ENCODE measurements around the gene SLC38A5.

SLC38A5 gene

DNA sequence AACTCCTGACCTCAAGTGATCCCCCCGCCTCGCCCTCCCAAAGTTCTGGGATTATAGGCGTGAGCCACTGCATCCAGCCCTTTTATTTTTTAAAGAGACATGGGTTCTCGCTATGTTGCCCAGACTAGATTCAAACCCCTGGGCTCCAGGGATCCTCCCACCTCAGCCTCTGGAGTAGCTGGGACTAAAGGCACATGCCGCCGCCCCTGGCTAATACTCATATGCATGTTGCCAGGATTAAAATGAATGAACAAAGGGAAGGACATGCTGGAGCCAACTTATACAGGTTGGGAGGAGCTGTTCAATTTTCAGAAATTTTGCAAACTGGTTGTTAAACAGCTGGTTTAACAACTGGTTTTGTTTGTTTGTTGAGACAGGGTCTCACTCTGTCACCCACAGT, 4.5 kb upstream of the SLC38A5 start:
- H3K4me3 ChIP-seq (ENCODE audit: low read depth, low read length) = no peak overlapping the region
- no peak for TF ChIP-seq CTCF (IDR thresholded peaks at IDR 0.05; ENCODE audit: low read depth, low read length)

DNA sequence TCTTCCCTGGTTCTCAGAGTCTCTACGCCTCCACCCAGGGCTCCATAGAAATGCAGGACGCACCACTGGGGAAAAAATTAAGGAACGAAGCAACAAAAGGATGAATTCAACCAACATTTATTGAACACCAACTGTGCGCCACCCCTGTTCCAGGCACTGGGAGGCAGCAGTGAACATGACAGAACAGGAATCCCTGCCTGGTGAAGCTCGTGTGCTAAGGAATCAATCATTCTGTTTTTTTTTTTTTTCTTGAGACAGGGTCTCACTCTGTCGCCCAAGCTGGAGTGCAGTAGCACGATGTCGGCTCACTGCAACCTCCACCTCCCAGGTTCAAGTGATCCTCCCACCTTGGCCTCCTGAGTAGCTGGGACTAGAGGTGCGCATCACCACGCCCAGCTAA, 4.1 kb upstream of the SLC38A5 start:
- no peak overlapping the region for H3K4me3 ChIP-seq (ENCODE audit: low read depth, low read length)
- peak; percentile 11; the same call in 1 of the 2 replicates for TF ChIP-seq CTCF (IDR thresholded peaks at IDR 0.05; ENCODE audit: low read depth, low read length)

- TF ChIP-seq CTCF (IDR thresholded peaks at IDR 0.05; ENCODE audit: low read depth, low read length) = no peak
- H3K4me3 ChIP-seq (ENCODE audit: low read depth, low read length) = no peak overlapping the region
These were observed 3.6 kb upstream of the SLC38A5 start for GRCh38 chrX:48473704-48473990.

- no peak overlapping the region for H3K4me3 ChIP-seq (ENCODE audit: low read depth, low read length)
- no peak for TF ChIP-seq CTCF (IDR thresholded peaks at IDR 0.05; ENCODE audit: low read depth, low read length)
These were observed 3.0 kb upstream of the SLC38A5 start for GRCh38 chrX:48472851-48473703.

- TF ChIP-seq CTCF (IDR thresholded peaks at IDR 0.05; ENCODE audit: low read depth, low read length) = no peak
- H3K4me3 ChIP-seq (ENCODE audit: low read depth, low read length) = no peak overlapping the region
These were observed 2.2 kb upstream of the SLC38A5 start for GRCh38 chrX:48472225-48472624.

DNA sequence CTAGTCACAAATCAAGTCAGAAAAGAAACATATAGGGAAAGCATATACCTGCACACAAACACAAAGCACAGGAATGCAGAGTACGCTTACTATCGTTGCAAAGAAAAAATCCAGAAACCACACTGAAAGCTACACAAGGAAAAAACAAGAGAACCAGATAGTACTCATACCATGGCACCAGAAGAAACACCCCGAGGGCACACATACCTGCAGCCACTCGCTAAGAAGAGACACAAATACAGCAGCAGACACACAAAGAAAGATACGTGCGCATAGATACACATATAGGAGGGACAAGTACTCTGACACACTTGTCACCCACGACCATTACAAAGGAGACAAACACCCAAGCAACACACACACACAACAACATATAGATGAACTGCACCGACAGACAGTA, 1.4 kb upstream of the SLC38A5 start:
- no peak overlapping the region for H3K4me3 ChIP-seq (ENCODE audit: low read depth, low read length)
- no peak for TF ChIP-seq CTCF (IDR thresholded peaks at IDR 0.05; ENCODE audit: low read depth, low read length)

GRCh38 chrX:48470833-48471118, 716 bp upstream of the SLC38A5 start:
- no peak for TF ChIP-seq CTCF (IDR thresholded peaks at IDR 0.05; ENCODE audit: low read depth, low read length)
- H3K4me3 ChIP-seq (ENCODE audit: low read depth, low read length) = no peak overlapping the region

Measured in WI38 (cell line).